ENCODE results near the gene LIPE.

LIPE gene

DNA sequence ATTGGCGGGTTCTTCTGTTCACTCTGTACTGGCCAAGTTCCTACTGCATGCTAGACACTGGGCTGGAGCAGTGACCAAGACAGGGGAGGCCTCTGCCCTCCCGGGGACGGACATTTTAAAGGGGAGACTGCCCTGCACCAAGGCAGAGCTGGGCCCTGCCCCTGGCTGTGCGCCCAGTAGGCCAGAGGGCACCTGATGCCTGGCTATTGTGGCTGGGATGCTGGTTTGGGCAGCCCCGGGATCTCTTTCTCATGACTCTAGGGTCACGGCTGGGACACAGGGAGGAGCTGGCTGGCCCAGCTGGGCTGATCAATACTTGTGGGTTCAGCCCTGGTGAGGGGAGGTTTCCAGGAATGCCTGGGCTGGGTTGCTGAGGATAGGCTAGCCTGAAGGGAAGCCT lies 17.7 kb downstream of the LIPE start:
- DNase-seq: no peak

DNA sequence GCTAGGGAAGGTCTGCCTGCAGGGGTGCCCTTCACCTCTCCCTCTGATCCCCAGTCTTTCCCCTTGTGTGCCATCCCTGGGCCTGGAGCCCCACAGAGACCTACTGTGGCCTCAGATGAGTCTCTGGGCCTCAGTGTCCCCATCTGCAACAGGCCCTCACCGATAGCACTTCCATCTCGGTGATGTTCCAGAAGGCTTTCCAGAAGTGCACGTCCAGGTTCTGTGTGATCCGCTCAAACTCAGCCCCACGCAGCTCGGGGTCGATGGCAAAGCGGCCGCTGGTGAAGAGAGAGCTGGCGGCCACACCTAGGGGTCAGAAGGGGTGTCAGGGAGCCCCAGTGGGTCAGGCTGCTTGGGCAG lies 19.4 kb downstream of the LIPE start:
- DNase-seq: no peak

DNA sequence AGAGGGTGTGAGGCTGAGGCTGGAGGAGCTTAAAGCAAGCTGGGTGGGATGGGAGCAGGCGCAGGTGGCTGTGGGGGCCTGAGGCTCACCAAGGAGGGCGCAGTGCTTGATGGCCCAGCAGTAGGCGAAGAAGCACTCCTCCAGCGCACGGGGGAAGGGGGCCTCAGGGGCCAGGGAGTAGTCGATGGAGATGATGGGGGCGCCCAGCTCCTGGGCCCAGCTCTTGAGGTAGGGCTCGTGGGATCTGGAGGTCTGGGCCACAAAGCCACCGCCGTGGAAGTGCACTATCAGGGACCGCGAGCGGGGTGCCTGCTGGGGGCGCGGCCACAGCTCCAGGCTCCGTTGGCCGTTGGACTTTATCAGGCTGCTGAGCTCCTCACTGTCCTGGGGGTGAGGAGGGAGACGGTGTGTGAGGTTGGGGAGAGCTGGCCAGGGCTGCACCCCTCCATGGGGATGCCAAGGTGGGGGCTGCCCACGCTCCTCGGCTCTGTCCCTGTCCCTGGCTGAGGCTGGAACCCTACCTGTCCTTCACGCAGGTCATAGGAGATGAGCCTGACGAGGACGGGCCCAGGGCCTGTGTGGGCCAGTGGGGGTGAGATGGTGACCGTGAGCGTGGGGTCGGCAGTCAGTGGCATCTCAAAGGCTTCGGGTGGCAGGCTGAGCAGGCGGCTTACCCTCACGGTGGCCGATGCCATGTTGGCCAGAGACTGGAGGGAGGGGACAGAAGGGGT lies 19.9 kb downstream of the LIPE start:
- no peak for DNase-seq

DNA sequence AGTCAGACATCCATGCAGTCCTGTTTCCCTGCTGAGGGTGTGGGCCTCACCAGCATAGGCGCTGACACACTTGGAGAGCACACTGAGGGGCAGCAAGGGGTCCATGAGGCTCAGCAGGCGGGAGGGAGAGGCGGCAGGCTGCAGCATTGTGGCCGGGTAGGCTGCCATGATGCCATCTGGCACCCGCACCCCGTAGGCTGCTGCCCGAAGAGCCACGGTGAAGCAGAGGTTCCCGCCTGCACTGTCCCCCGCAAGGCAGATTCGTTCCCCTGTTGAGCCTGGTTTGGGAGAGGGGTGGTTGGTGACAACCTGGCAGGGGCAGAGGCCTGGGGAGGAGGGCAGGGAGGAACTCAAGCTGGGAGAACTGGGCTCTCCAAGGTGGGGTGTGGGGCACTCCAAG lies 21.1 kb downstream of the LIPE start:
- no peak for DNase-seq

DNA sequence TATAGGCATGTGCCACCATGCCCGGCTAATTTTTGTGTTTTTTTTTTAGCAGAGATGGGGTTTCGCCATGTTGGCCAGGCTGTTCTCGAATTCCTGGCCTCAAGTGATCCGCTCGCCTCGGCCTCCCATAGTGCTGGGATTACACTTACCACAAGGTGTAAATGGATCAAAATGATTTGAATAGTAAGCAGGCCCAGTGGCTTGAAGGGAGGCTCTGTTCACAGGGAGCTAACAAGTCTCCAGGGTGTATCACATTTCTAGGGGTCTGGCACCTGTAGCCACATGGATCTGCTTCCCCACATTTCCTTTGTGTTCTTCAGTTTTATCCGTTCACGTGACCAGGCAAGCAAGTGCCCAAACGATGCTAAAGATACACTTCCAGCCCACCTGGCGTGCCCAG lies 23.6 kb downstream of the LIPE start:
- no peak for DNase-seq

DNA sequence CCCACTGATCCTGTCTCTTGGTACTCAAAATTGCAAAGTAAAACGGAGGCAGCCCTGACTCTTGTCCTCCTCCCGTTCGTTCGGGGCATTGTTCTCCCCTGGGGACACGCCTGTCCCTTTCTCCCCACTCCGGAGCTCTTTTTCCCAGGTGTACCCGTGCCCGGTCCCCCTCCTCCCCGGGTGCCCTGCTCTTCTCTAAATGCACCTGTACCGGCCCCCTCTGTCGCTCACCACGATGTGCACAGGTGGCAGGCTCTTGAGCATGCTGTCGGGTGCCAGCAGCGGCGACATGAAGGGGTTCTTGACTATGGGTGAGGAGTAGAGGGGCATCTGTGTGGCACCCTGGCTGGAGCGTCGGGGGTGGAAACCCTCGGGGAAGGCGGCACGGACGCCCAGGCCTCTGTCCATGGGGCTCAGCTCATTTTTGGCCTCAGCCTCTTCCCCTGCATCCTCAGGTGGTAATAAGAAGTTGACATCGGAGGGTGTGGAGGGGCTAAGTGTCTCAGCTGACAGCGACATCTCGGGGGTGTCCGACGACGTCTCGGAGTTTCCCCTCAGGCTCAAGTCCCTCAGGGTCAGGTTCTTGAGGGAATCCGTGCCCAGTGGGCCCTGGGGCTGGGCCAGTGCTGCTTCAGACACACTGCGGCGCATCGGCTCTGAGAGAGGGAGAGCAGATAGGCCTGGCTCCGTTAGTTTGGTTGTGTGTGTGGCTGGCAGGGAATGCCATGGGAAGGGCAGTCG lies 24.6 kb downstream of the LIPE start:
- no peak for DNase-seq

DNA sequence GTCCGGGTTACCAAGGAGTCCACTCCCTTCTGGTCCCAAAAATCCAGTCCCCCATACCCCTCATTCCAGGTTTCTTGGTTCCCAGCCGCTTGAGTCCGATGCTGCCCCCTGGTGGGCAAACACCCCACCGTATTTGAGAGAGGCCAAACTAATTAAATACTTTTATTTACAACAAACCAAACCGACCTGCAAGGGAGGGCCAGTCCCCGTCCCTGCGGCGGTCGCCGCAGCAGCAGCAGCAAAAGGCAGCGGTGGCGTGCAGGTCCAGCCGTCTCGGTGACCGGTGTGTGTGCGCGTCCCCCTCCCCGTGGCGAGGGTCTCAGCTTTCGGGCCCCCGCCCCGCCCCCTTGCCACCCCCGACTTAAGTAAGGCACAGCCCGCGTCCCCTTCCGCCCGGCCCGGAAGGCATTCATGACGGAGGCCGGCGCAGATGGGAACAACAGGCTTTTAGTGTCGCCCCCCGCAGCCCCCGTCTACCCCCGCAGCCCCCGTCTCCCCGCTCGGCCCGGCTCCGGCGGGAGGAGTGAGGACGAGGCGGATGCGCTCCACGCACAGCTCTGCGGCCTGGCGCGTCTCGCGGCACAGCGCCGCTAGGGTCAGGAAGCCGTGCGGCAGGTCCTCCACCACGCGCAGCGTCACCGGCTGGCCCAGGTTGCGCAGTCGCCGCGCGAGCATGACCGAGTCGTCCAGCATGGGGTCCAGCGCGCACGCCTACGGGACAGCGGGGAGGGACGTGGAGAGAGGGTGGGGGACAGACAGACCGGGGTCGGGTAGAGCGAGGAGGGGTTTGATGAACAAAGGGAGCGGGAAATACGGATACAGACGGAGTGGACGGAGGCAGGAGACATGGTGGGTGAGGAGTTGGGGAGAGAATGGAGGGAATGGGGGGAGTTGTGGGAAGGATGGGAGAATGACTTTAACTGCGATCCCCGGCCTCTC lies 25.6 kb downstream of the LIPE start:
- DNase-seq: peak; percentile 87

DNA sequence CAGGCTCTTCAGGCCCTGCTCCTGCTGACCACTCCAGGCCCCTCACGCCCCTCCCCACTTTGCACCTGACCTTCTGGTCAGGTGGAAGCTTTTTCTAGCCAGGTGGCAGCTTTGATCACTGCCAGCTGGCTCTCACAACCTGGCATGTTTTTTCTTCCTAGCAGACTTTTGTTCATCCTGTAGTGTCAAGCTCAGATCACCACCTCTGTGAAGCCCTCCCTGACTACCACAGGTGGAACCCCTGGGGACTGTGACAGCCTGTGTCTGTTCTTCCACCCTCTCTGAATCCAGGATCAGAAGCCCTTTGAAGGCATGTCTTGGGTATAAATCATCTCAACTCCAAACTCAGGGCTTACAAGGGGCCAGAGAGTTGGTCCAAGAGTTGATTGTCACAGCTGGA lies 26.8 kb downstream of the LIPE start:
- no peak for DNase-seq

DNA sequence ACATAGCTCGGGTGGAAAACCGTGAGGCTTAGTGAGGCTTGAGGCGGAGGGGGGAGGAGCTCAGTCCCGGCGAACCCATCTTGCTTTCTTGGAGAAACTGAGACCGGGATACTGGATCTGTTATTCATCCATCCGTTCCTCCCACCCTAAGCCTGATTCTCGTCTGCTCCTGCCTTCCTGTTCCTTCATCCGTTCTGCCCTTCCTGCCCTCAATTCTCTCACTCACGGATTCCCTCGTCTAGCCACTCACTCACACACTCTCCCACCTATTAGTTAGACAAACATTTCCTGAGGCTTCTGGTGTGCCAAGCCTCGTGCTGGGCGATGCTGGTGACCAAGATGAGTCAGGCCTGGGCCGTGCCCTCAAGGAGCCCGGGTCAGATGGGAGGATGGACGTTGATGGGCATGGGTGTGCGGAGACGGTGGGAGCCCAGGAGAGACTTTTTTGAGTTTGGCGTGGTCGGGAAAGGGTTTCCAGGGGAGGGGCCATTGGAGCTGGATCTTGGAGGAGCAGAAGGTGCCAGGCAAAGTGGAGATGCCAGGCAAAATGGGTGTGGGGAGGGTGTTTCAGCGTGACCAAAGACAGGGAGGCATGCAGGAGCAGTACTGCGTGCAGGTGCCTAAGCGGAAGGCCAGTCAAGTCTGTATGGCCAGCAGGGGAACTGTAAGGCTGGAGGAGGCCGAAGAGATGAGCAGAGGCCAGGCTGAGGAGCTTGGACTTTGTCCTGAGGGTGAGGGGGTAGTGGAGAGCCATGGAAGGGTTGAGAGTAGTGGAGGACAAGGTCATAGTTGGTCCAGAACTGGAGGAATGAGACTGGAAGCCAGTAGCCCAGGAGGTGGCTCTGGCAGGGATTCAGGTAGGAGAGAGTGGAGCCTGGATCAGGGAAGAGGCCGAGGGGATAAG lies 29.7 kb downstream of the LIPE start:
- DNase-seq: no peak

DNA sequence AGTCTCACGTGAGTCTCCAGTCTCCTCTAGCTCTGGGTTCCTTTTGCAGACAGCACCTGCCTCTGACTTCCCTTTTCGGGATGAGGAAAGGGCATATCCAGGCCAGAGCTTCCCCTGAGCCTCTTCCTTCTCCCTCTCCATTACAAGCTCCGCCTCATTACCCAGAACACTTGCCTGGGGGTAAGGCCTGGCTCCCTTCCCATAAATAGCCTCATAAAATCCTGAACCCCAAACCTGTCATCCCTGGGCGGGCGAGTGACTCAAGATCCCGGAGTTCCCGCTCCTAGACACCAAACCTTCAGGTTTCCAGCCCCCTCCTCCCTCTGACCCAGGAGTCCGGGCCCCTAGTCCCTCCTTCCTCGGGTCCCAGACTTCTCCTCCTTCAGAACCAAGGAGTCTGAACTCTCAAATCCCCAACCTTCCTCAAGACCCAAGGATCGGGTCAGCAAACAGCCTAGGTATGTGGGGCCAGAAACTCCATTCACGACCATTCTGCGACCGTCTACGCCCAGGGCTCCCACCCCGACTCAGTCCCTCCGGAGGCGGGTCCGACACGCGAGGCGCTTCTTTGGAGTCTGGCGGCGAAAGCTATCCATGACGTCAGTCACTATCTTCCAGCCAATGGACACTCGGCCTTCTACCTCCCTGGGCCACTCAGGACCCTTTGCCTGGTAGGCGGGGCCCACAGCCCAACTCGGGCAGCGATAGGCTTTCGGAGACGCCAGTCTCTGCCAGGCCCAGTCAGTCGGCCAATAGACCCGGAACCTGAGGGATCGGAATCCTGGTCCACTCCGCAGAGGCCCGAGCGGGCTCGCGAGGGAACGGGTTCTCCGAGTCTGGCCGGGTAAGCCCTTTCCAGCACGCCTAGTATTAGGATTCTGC lies 30.6 kb downstream of the LIPE start:
- DNase-seq: peak; percentile 100

DNA sequence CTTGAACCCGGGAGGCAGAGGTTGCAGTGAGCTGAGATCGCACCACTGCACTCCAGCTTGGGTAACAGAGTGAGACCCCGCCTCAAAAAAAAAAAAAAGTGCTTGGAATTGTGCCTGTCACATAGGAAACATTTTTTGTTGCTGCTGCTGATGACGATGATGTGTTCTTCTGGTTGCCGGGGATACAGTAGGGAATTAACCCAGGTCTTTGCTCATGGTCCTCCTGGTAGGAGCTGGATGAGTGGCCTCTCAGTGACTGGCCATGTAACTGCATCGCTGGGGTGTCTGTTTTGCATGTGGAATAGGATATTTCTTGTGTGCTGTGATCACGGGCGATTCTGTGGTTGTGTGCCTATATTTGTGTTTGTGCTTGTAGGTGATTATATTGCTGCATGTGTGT lies 32.4 kb downstream of the LIPE start:
- no peak for DNase-seq

DNA sequence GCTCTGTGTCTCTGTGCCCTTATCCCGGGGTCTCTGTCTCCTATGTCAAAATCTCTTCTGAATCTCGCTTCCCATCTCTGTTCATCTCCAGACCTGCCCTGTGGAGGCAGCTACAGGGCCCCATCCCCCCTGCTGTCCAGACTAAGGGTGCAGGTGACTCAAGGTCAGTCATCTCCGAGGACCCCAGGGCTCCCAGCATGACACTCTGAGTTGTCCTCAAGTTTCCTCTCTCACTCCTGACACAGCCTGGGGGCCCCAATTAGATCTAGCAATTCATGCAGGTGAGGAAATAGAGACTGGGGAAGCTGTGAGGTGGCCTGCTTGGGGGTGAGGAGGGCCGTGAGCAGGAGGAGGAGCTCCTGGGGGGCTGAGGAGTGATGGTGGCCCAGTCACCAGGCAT lies 35.0 kb downstream of the LIPE start:
- DNase-seq: no peak

DNA sequence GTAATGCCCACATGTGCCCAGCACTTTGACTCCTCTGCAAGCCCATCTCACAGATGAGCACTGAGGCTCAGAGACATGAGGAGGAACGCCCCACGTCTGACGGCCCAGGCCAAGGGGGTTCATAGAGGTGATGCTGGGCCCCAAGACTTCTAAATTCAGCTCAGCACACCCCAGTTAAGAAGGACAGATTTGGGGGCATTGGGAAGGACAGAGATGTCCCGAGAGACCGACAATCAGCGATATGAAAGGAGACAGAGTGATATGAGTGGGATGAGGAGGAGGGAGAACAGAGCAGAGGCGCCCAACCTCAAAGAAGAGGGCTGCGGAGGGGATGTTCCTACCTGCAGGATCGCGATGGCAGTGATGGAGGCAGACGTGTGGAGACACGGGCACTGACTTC lies 37.3 kb downstream of the LIPE start, which contains the start of gene CNFN:
Gene CNFN, minus strand, starts transcription at position 399 of the 400 bp plus-strand sequence. CDS start 1,260 bp downstream, outside the sequence.
- DNase-seq: no peak

DNA sequence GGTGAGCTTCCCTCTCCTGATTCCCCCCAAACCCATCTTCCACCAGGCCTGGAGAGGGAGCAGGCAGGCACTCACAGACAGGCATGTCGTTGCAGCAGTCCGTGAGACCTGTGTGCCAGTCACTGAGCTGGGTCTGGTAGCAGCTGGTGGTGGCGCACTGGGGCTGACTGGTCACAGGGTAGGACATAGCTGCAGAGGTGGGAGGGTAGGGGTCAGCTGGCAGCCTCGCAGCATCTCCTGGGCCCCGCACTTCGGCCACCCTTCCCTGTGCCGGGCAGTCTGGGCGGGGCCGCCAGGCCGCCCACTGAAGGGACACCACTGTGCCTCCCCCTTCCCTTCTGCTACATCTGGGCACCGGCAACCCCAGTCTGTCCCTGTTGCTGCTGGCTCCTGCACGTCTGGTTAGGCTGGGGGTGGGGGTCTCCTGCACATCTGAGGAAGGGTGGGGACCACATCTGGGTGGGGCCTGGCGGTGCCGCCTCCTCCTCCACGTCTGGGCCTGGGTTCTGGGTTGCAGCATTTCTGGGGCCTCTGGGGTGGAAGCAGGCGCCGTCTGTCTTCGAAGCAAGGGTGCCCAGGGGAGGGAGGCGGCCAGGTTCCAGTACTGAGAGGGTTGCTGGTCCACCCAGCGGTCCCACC lies 38.2 kb downstream of the LIPE start:
- DNase-seq: no peak

DNA sequence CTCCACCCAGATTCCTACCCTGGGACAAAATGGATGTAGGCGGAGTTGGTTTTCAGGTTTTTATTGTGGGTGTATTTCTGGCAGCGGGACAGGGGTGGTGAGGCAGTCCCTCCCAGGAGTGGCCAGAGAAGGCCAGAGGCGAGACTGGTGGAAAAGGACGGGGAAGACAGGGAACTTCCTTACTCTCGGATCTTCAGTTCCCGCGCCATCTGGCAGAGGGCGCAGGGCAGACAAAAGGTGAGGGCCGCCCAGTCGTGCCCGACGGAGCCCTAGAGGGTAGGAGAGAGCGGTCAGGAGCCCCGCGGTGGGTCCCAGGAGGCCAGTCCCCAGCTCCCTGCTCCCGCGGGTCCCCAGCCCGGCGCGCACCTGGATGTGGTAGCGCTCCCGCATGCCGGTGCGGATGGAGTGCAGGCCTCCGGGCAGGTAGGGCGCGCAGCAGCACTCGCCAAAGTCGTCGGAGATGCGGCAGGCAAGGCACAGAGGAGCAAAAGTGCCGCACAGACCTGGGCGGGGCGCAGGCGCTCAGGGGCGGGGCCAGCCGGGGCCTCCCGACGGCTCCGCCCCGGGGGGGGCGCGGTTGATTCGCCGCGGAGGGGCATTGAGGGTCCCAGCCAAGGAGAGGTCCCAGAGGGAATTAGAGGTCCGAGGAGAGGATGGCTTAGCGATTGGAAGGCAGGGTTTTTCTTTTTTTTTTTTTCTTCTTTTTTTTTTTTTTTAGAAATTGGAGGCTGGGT lies 40.0 kb downstream of the LIPE start:
- DNase-seq: peak; percentile 65

DNA sequence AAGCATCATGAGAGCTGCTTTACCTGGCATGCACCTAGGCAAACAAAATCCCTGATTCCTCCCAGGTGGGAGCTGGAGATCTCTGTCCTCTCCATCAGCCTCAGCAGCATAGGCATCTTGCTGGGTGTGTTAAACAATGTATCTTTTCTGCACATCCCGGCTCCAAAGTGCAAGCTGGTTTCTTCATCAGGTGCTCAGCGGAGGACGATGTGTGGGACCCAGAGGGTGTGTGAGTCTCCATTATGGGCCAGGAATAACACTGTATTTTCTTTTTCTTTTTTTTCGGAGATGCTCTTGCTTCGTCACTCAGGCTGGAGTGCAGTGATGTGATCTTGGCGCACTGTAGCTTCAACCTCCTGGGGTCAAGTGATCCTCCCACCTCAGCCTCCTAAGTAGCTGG lies 47.0 kb downstream of the LIPE start:
- no peak for DNase-seq

DNA sequence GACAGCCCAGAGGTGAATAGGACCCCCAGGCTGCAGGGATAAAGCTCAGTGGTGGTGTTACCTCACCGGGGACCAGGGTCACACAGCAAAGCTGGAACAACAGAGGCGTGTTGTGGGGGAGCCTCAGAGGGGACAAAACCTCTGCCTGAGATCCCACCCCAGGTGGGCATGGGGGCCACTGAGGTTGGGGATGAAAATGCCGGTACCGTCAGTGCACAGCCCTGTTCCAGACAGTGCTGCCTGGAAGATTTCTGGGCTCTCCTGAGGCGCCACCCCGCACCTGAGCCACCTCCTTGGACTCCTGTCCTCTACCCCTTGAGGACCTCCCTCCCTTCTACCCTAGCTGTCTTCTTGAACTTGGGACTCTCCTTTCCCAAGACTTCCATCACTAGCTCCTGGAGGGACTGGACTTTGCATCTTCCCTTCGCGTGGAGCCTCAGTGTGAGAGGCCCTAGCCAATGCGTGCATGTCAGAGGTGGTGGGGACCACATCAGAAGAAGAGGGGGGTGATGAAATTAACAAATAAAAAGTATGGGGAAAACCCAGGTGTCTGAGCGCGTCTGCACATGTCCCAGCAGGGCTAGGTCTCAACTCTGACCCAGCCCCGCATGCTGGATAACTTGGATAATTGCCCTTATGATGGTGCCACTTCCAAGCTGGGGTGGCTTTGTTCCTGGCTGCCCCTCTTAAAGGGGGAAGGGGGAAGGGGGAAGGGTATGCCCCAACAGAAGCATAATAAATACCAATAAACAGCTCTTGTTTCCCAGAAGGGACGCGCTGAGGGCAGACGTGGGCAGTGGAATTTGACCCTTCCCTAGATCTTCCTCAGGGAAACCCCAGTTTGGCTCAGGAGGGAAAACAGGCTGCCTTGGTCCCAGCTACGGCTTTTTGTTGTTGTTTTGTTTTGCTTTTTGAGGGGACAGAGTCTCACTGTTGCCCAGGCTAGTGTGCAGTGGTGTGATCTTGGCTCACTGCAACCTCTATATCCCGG lies 48.7 kb downstream of the LIPE start:
- no peak for DNase-seq

DNA sequence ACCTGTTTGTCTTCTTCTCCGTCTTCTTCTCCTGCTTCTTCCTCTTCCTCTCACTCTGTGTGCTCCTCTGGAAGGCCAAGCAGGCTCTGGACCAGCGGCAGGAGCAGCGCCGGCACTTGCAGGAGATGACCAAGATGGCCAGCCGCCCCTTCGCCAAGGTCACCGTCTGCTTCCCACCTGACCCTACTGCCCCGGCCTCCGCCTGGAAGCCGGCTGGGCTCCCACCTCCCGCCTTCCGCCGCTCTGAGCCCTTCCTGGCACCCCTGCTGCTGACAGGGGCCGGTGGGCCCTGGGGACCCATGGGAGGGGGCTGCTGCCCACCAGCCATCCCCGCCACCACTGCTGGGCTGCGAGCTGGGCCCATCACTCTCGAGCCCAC lies 51.0 kb downstream of the LIPE start:
- DNase-seq: no peak
